Epithelial cell of esophagus (primary cell): ENCODE data around the gene PMEPA1.

Source experiments
- DNase-seq: peaks from one replicate; pipeline ENCODE4 v3.0.0; 2010; ENCODE audit warnings: low read depth
- H3K4me3 ChIP-seq: 2 replicates; pipeline ENCODE4 v1.5.1; 2011; ENCODE audit warnings: mild to moderate bottlenecking, low read length, control low read depth
- CTCF ChIP-seq: IDR thresholded peaks from 2 replicates; pipeline ENCODE4 v1.5.1; 2011; ENCODE audit warnings: low read depth, mild to moderate bottlenecking, low read length, control low read depth, inconsistent platforms; ENCODE audit not compliant: insufficient read depth; ENCODE audit errors: missing control alignments

Gene PMEPA1

GRCh38 chr20:57680934-57681914 lies 28.6 kb downstream of the PMEPA1 start:
- no peak overlapping the region for H3K4me3 ChIP-seq
- TF ChIP-seq CTCF: no peak
- no peak for DNase-seq

DNA sequence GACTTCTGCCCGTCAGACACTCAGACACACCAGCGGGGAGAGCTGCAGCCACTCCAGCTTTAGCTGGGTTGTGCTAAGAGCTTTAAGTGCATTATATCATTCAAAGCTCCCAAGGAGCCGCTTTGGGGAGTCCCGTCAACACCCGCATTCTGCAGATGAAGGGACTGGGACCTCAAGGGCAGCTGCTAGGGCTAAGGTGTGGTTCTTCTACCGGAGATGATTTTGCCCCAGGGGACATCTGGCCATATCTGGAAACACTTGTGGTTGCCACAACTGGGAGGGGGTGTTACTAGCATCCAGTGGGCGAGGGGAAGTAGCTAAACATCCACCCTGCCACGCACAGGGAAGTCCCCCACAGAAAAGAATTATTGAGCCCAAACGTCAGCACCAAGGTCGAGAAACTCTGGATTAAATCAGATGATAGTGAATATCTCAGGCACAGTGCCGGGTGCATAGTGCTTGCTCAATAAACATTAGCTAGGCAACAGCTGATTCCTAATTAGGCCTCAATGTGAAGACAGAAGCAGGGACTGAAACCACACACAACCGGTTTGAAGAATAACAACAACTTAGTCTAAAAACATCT lies 29.6 kb downstream of the PMEPA1 start:
- no peak for TF ChIP-seq CTCF
- no peak for DNase-seq
- H3K4me3 ChIP-seq: no peak overlapping the region

GRCh38 chr20:57679113-57679512 lies 30.7 kb downstream of the PMEPA1 start:
- no peak for DNase-seq
- no peak for TF ChIP-seq CTCF

GRCh38 chr20:57678340-57678739 lies 31.5 kb downstream of the PMEPA1 start:
- no peak for DNase-seq
- no peak overlapping the region for H3K4me3 ChIP-seq
- no peak for TF ChIP-seq CTCF

More at GRCh38 chr20:57679113-57679512, 30.7 kb downstream of the PMEPA1 start:
- H3K4me3 ChIP-seq: no peak overlapping the region

DNA sequence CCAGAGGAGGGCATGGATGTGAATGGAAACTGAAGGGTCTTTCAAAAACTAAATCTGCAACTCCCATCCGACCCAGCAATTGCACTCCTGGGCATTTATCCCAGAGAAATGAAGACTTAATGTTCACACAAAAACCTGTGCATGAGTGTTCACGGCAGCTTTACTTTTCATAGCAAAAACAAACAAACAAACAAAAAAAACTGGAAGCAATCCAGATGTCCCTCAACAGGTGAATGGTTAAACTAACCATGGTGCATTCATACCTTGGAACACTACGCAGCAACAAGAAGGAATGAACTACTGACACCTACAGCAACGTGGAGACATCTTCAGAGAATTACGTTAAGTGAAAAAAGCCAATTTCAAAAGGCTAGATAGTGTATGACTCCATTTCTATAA lies 32.2 kb downstream of the PMEPA1 start:
- DNase-seq: no peak
- H3K4me3 ChIP-seq: no peak overlapping the region

GRCh38 chr20:57676589-57677583 lies 32.9 kb downstream of the PMEPA1 start:
- H3K4me3 ChIP-seq: no peak overlapping the region
- TF ChIP-seq CTCF: no peak
- DNase-seq: no peak

More for the DNA sequence above, 32.2 kb downstream of the PMEPA1 start:
- TF ChIP-seq CTCF: no peak
